ENCODE data around the gene CYP27A1. TPM values are rescaled to one million over a fixed set of nuclear protein-coding genes. Genes with fewer than 3 reads are reported as not detected.

CYP27A1 gene
- total and polyA plus RNA-seq, 2 donors from 2014 or later: 18.5 to 43.3 TPM

DNA sequence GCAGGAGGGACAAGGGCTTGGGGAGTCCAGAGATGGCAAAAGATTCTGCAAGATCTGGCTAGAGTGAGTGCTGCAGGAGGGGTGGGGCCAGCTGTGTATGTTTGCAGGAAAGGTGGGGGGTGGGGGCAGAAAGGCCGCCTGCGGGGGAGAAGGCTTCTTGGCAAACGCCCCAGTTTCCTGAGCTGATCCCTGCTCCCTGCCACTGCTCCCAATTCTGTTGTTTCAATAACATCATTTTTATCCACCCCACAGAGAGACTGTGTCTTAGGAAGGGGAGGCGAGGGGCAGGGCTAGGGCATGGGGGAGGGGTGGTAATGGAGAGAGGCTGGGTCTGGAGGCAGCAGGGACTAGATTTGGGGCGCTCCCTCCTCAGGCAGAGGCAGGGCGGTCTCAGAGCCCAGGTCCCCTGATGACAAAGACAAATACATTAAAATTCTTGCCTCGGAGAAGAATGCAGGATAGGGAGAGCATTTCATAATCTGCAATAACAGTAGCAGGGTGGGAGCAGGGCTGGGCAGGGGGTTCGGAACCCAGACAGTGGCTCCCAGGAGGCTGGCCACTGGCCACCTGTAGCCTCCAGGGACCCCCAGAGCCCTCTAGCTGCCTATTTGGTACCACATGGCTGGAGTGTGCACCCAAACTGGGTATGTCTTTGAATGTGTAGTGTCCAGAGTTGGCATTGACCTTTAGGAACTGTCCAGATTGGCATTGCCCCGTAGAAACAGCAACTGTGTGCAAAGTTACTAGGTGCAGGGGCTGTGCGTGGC is 75.6 kb downstream of the CYP27A1 start:
- TF ChIP-seq, protein P1, sequence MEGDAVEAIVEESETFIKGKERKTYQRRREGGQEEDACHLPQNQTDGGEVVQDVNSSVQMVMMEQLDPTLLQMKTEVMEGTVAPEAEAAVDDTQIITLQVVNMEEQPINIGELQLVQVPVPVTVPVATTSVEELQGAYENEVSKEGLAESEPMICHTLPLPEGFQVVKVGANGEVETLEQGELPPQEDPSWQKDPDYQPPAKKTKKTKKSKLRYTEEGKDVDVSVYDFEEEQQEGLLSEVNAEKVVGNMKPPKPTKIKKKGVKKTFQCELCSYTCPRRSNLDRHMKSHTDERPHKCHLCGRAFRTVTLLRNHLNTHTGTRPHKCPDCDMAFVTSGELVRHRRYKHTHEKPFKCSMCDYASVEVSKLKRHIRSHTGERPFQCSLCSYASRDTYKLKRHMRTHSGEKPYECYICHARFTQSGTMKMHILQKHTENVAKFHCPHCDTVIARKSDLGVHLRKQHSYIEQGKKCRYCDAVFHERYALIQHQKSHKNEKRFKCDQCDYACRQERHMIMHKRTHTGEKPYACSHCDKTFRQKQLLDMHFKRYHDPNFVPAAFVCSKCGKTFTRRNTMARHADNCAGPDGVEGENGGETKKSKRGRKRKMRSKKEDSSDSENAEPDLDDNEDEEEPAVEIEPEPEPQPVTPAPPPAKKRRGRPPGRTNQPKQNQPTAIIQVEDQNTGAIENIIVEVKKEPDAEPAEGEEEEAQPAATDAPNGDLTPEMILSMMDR (IDR thresholded peaks at IDR 0.05; ENCODE audit: borderline replicate concordance, extremely low read depth, insufficient read depth): no peak
- intact Hi-C loops (cut with DNase I): no loop called here
- no peak overlapping the region for H3K27ac ChIP-seq (ENCODE audit: low read depth in 2 of 2, low read length in 2 of 2)
- H3K9ac ChIP-seq (ENCODE audit: low read length in 3 of 3): no peak overlapping the region
- no peak for DNase-seq
- peaks cover 33% of the 10 kb centered on the region for H3K27me3 ChIP-seq (ENCODE audit: control insufficient read depth, insufficient read depth, low read length)
- no peak for FAIRE-seq
- H3K9me3 ChIP-seq (ENCODE audit: control insufficient read depth in 2 of 3, insufficient read depth in 1 of 3, low read length in 3 of 3): no peaks in the 10 kb centered on the region
- H3K4me3 ChIP-seq (ENCODE audit: low read length in 3 of 3): no peak overlapping the region
- peaks cover 0 to 2% (median 0%) of the 10 kb centered on the region in 3 donors for H3K4me1 ChIP-seq (ENCODE audit: control insufficient read depth in 2 of 3, insufficient read depth in 2 of 3, low read depth in 1 of 3, low read length in 3 of 3)
- H3K36me3 ChIP-seq (ENCODE audit: control insufficient read depth in 2 of 3, insufficient read depth in 3 of 3, low read length in 3 of 3): no peaks in the 10 kb centered on the region

DNA sequence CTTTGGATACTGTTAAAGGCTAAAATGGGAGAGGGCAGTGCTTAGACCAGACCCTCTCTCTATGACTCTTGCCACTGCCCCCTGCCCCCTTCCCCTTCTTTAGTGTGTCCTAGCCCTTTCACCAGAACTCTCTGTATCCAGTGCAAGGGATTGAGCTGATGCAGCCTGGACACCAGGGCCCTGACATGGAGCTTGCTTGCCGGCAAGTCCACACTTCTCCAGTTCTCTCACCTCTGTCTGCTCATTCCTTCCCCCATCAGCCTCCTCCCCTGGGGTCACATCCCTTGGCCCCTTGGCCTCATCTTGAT is 76.1 kb downstream of the CYP27A1 start:
- Histone ChIP-seq H3K9me3 (ENCODE audit: control insufficient read depth in 2 of 3, insufficient read depth in 1 of 3, low read length in 3 of 3) (no peaks in the 10 kb centered on the region), H3K4me3 (ENCODE audit: low read length in 3 of 3) (no peak overlapping the region), H3K27ac (ENCODE audit: low read depth in 2 of 2, low read length in 2 of 2) (no peak overlapping the region), H3K36me3 (ENCODE audit: control insufficient read depth in 2 of 3, insufficient read depth in 3 of 3, low read length in 3 of 3) (no peaks in the 10 kb centered on the region), H3K27me3 (ENCODE audit: control insufficient read depth, insufficient read depth, low read length) (peaks cover 31% of the 10 kb centered on the region), H3K9ac (ENCODE audit: low read length in 3 of 3) (no peak overlapping the region), H3K4me1 (ENCODE audit: control insufficient read depth in 2 of 3, insufficient read depth in 2 of 3, low read depth in 1 of 3, low read length in 3 of 3) (peaks cover 0 to 2% (median 0%) of the 10 kb centered on the region in 3 donors)
- no peak for DNase-seq
- FAIRE-seq: no peak
- intact Hi-C loops (cut with DNase I): no loop called here
- TF ChIP-seq, protein P1 (IDR thresholded peaks at IDR 0.05; ENCODE audit: borderline replicate concordance, extremely low read depth, insufficient read depth): no peak

DNA sequence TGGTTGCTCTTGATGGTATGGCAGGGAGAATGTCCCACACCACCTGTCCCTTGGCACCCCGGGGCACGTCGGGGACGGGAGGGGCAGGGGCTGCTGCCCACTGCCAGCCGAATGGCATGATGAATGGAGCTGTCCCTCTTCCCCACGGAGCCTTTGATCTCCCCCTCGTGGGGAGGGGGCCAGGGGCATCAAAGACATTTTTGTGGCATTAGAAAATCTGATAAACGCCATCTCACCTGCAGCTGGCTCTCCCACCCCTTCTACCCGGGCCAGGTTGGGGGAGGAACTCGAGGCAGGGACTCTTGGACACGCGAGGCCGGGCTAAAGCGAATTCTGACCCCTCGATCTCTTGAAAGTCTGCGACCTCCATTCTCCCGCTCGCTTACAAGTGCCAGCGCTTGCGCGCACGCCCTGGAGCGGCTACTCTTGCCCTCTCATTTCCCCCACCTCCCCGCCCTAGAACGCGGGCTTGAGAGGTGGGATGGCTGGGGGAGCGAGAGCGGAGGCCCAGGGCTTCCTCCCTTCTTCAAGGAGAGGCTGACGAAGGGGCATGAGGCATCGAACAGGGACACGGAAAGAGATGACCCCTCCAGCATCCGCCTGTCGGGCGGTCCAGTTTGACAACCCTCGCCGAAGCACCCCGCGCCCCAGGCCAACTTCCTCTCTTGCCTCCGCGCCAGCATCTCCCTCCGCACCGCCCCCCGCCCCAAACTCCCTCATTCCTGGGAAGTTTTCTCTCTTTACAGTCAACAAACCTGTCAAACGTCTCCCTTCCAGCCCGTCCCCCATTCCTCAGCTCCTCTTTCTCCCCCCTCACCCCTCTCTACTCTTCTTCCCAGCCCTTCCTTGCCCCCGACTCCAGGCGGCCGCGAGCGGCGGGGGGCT is 77.0 kb downstream of the CYP27A1 start:
- H3K27ac ChIP-seq (ENCODE audit: low read depth in 2 of 2, low read length in 2 of 2): no peak overlapping the region
- no peak overlapping the region for H3K9ac ChIP-seq (ENCODE audit: low read length in 3 of 3)
- no peaks in the 10 kb centered on the region for H3K36me3 ChIP-seq (ENCODE audit: control insufficient read depth in 2 of 3, insufficient read depth in 3 of 3, low read length in 3 of 3)
- H3K4me3 ChIP-seq (ENCODE audit: low read length in 3 of 3): no peak overlapping the region
- peaks cover 0 to 2% (median 0%) of the 10 kb centered on the region in 3 donors for H3K4me1 ChIP-seq (ENCODE audit: control insufficient read depth in 2 of 3, insufficient read depth in 2 of 3, low read depth in 1 of 3, low read length in 3 of 3)
- FAIRE-seq (no peak), DNase-seq (no peak)
- TF ChIP-seq, protein P1 (IDR thresholded peaks at IDR 0.05; ENCODE audit: borderline replicate concordance, extremely low read depth, insufficient read depth): no peak
- intact Hi-C loops (cut with DNase I): no loop called here
- H3K9me3 ChIP-seq (ENCODE audit: control insufficient read depth in 2 of 3, insufficient read depth in 1 of 3, low read length in 3 of 3): no peaks in the 10 kb centered on the region
- H3K27me3 ChIP-seq (ENCODE audit: control insufficient read depth, insufficient read depth, low read length): peaks cover 26% of the 10 kb centered on the region
